ENCODE results near the gene ATF7.

- TF ChIP-seq CTCF (IDR thresholded peaks at IDR 0.05) = no peak
- no peak for TF ChIP-seq ZFX (IDR thresholded peaks at IDR 0.05; ENCODE audit: borderline replicate concordance)
Measured at GRCh38 chr12:53514628-53515290, 111.4 kb downstream of the ATF7 start.
